ENCODE data around the gene FKBP6. TPM values are rescaled to one million over a fixed set of nuclear protein-coding genes. Genes with fewer than 3 reads are reported as not detected.
"Not testable (repeated sequence)": the region's sequence is repeated elsewhere in the genome, so short reads cannot be mapped to it uniquely, and the experiment has no call there.

The FKBP6 gene
- total RNA-seq, 1 experiment from 2014 or later = under 0.01 TPM

DNA sequence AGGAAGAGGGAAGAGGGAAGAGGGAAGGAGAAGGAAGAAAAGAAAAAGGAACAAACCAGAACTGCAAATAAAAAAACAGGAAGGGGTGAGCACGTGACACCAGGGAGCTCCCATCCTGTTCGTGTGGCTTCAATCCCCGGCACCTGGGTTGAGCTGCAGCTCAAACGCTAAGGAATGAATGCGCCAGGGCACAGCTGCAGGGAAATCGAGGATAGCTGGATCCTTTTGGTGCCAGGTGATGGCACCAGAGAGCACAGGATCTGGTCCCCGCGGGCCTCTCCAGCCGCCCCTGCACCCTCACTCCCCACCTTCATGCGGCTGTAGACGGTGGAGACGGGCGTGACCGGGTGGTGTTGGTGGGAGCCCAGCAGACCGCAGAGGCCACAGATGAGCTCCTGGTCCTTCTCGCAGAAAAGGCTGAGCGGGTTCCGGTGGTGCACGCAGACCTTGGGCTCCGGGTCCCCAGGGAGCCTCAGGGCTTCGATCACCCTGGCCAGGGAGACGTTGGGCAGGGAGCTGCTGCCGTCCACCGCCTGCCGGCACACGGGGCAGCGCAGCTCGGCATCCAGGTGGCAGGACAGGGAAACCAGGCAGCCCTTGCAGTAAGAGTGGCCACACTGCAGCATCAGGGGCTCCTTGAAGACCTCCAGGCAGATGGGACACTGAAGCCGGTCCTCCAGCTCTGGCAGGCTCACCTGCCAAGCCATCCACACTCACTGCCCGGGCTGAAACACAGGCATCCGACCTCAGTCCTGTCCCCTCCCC is 3.7 kb upstream of the FKBP6 start:
- peak; percentile 78 for DNase-seq (ENCODE audit: low read depth)

- not testable (repeated sequence) for DNase-seq (ENCODE audit: low read depth)
These were observed 2.5 kb upstream of the FKBP6 start for GRCh38 chr7:73325424-73325823.

DNA sequence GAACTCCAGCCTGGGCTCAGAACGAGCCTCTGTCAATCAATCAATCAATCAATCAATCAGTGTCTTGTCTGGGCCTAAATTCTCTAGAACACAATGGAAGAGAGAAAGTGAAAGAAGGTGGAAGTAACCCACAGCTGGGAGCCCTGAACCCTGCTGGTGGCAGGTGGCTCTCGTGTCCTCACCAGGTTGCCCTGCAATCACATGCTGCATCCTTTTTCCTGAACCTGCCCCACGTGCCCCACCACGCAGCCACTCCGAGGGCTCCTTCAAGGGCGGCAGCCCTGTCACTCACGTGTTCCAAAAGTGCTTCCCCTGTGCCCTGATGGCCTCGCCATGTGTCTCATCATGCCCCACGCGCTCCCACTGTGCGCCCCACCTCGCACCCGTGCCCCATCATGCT is 512 bp upstream of the FKBP6 start:
- not testable (repeated sequence) for DNase-seq (ENCODE audit: low read depth)

DNA sequence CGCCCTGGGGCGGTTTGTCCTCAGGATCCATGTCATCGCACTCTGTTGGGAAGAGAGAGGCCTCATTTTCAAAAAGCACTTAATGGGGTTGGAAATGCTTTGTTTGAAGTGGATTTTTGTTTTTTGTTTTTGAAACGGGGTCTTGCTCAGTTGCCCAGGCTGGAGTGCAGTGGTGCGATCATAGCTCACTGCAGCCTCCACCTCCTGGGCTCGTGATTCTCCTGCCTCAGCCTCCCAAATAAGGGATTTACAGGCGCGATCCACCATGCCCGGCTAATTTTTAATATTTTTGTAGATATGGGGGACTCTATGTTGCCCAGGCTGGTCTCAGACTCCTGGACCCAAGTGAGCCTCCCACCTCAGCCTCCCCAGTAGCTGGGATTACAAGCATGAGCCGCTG is 735 bp downstream of the FKBP6 start:
- no peak for DNase-seq (ENCODE audit: low read depth)

GRCh38 chr7:73329861-73330581 is 2.1 kb downstream of the FKBP6 start:
- DNase-seq (ENCODE audit: low read depth) = peak; percentile 70

GRCh38 chr7:73330772-73331171 is 2.8 kb downstream of the FKBP6 start:
- no peak for DNase-seq (ENCODE audit: low read depth)

- DNase-seq (ENCODE audit: low read depth) = no peak
These were observed 4.5 kb downstream of the FKBP6 start for GRCh38 chr7:73332447-73332846.

- DNase-seq (ENCODE audit: low read depth) = no peak
These were observed 10.4 kb downstream of the FKBP6 start for GRCh38 chr7:73338321-73338720.

DNA sequence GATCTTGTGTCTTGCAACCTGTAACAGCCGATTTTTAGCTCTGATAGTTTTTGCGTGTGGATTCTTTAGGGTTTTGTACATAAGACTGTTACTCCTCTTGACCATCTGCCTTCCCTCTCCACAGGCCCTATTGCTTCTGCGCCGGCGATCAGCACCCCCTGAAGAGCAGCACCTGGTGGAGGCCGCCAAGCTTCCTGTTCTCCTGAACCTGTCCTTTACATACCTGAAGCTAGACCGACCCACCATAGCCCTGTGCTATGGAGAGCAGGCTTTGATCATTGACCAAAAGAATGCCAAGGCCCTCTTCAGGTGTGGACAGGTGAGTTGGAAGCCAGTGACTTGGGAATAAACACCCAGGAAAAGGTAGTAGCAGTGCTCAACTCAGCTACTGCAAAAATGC is 12.6 kb downstream of the FKBP6 start:
- DNase-seq (ENCODE audit: low read depth) = no peak

DNA sequence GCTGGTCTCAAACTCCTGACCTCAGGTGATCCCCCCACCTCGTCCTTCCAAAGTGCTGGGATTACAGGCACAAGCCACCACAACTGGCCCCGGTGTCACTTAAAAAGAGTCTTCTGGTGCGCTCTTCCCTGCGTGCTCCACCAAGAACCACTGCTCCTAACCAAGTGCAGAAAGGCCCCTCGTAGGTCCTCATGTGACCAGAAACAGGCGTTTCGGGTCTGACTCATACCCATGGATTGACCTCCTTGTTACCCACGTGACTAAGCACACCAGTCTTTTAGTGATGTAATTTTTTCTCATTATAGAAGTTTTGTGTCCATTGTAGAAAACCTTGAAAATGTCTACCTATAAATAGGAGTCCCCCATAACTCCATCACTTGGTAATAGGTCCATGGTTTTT is 13.9 kb downstream of the FKBP6 start:
- DNase-seq (ENCODE audit: low read depth) = peak; percentile 78

DNA sequence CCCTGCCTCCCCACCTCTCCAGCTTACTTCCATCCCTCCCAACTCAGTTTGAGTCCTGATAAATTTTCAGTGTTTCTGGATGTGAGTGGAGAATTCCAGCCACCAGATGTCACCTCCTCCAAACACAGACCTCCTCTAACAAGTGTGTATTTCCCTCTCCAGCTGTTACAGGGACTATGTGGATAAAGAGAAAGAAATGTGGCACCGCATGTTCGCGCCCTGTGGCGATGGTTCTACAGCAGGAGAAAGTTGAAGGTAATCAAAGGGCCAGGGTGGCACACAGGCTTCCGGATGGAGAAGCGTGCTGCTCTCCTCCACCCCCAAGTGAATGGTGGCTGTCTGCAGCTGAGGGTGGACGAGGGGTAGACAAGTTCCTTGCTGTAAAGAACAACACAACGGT is 14.7 kb downstream of the FKBP6 start:
- peak; percentile 34 for DNase-seq (ENCODE audit: low read depth)

DNA sequence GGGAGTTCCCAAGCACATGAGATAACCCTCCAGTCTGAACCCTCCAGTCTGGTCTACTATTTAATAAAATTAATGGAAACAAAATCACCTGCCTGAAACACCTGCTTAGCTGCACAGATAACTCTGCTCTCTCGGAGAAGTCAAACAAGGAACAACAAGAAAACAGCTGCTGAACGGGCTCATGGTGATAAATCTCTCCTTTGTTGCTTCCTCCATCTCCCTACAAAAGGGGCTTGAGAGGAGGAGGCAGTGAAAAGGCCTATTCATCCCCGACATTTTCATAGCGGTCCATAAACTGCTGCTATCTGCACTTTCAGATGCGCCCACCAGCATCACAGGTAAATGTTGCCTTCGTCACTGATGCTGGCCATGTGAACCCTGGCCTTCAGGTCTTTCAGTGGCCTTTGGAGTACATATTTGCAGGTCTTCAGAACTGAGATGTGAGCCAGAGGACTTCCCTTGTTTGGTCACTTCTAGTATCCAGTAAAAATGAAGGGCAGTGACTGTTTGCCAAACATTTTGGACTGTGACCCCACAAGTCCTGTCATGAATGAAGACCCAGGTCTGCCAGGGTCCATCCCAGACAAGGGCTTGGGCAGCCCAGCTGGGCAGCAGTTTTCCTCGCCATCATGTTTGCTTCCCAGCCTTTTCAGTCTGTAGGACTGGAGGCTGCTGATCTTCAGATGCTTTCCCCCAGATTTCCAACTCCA is 15.9 kb downstream of the FKBP6 start:
- DNase-seq (ENCODE audit: low read depth) = no peak

DNA sequence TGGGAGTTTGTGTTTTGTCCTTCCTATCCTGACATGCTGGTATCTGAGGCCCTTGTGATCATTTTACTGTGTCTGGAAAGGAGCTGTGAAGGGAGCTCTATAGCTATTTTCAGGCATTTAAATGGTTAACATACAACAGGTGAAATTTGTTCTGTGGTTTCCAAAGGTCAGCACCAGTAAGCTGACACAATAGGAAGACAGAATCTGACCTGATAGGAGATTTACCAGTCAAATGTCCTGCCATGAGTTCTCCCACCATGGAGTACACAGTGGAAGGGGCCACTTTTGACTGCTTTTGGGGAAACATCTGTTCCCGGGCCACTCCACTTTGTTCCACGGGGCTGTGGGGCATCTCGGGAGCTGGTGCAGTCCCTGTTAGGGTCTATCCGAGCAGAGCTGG is 17.6 kb downstream of the FKBP6 start:
- DNase-seq (ENCODE audit: low read depth) = no peak

DNA sequence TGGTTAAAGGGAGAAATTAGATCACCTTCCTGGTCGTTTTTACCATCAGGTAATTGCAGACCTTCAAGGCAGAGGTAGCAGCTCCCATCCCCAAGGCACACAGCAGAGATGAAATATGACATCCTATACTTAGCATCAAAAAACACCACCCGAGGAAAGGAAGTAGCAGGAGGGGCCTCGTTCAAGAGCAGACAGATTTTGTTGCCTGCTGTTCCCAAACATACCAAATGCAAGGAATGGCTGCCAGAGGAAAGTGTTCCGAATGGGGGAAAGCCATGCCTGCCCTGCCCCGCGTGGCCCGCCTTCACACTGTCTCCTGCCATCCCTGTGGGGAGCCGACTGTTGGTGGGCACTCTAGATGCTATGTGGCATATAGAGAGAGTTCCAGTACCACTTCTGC is 18.0 kb downstream of the FKBP6 start:
- no peak for DNase-seq (ENCODE audit: low read depth)

DNA sequence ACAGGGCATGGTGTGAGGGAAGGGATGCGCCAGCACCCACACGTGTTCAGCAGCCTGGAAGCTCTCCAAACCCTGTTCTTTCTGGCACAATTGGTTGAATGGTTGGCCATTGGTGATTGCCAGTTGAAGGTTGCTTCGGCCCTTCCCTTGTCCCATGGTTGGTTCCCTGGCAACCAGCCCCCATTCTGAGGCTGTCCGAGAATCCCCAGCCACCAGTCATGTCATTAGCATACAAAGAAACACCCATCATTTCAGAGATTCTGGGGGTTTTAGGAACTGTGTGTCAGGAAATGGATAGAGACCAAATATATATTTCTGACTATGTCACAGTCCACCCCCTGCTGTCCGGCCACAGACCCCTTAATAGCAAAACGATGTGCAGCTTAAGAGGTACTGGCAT is 21.8 kb downstream of the FKBP6 start:
- no peak for DNase-seq (ENCODE audit: low read depth)

DNA sequence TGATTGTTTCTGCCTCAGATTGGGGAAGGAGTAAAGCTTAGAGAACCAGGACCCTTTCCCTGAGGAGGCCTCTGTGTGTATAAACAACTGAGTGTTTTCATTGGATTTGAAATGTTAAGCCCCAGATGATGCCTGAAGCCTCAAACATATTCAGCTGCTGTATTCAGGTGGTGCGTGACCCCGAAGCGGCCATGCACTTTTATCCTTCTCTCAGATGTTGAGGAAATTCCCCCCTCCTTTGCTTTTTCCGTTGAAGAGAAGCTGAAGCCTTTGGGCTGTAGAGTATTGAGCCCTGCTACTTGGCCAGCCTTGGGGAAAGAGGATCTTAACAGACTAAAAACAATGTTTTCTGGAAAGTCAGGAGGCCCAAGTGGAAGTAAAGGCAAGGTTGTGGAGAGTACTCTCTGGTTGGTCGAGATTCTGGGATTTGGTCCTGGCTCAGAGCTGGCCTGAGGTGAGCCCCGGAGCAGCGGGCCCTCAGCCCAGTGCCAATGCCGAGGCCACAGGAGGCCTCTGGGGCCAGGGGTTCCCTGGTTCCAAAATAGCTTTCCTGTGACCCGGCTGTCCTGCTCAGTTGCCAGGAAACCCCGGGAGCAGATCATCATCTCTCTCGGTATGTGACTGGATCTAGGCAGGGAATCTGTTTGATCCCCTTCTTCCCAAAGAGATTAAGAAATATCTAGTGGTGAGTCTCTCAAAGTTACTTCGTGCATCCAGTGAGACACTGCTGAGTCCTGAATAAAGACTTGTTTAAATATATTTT is 22.5 kb downstream of the FKBP6 start:
- DNase-seq (ENCODE audit: low read depth) = no peak

GRCh38 chr7:73351447-73352167 is 23.6 kb downstream of the FKBP6 start:
- no peak for DNase-seq (ENCODE audit: low read depth)

DNA sequence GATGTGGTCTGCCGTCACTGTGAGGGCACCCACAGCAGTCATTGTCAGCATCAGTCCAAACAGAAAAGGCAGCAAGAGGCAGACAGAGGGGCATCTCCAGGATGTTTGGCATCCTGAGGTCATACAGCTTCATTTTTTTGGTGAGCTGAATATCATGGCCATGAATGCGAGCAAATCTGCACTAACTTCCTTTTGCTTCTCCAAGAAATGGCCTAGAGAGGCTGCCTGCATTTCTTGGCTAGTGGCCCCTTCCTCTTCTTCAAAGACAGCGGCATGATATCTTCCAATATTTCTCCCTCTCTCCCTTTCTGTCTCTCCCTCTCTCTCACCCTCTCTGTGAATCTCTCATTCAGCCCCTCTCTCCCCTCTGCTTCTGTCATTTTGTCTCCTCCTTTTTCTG is 24.8 kb downstream of the FKBP6 start:
- DNase-seq (ENCODE audit: low read depth) = no peak

DNA sequence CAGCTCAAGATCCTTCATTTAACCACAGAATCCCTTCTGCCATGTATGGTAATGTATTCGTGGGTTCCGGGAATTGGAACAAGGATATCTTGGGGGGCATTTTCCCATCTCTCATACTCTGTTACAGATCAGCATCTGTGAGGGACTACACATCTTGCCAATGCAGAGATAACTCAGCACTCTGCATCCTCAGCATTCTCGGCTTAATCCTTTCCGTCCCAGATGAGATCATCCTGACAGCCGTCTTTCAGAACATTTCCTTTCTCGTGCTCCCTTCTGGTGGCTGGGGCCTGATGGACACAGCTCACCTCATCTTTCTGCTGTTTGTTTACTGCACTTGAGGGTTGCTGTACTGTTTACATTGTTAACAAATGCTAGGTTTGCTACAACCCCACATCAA is 25.3 kb downstream of the FKBP6 start:
- DNase-seq (ENCODE audit: low read depth) = no peak

GRCh38 chr7:73354196-73354595 is 26.2 kb downstream of the FKBP6 start:
- no peak for DNase-seq (ENCODE audit: low read depth)

- no peak for DNase-seq (ENCODE audit: low read depth)
These were observed 26.9 kb downstream of the FKBP6 start for GRCh38 chr7:73354821-73355220.

Data from Daoy (cell line).